ENCODE results near the gene KCNQ2. TPM values are rescaled to one million over a fixed set of nuclear protein-coding genes. Genes with fewer than 3 reads are reported as not detected.

The KCNQ2 gene
- total and polyA plus RNA-seq, 2 experiments from 2014 or later: 68.5 to 92.4 TPM

GRCh38 chr20:63366390-63367365 is 105.8 kb downstream of the KCNQ2 start:
- Histone ChIP-seq H3F3A (replicated peaks; ENCODE audit: low read depth) (no peaks in the 10 kb centered on the region), H3K36me3 (ENCODE audit: insufficient read depth) (no peaks in the 10 kb centered on the region), H2AFZ (no peak overlapping the region), H3K4me2 (no peak overlapping the region), H3K79me2 (replicated peaks; ENCODE audit: insufficient read depth) (no peaks in the 10 kb centered on the region), H3K27me3 (ENCODE audit: insufficient read depth) (peaks cover 9% of the 10 kb centered on the region; the same call in 1 of the 2 replicates), H4K20me1 (replicated peaks; ENCODE audit: insufficient read depth) (no peaks in the 10 kb centered on the region), H3K9me2 (ENCODE audit: insufficient read depth) (no peaks in the 10 kb centered on the region), H3K27ac (ENCODE audit: low read depth) (no peak overlapping the region), H3K4me3 (no peak overlapping the region), H3K4me1 (ENCODE audit: insufficient read depth) (no peaks in the 10 kb centered on the region)
- ATAC-seq (no peak), DNase-seq (ENCODE audit: low spot score) (no peak)
- no peaks in the 10 kb centered on the region; the same call in 2 of the 3 replicates for H3K36me3 Mint-ChIP-seq (ENCODE audit: low read depth)
- H3K27me3 Mint-ChIP-seq (ENCODE audit: insufficient read depth, low read depth, poor library complexity): peaks cover 18% of the 10 kb centered on the region
- no peak for TF ChIP-seq CTCF (conservative IDR thresholded peaks at IDR 0.05; ENCODE audit: low read depth in 2 of 2)
- no peak for TF ChIP-seq ZNF114 (CRISPR knock-in tag; IDR thresholded peaks at IDR 0.05)
- no peak for TF ChIP-seq REST (IDR thresholded peaks at IDR 0.05; ENCODE audit: unreplicated experiment)
- TF ChIP-seq CREB1 (CRISPR knock-in tag; IDR thresholded peaks at IDR 0.05; ENCODE audit: low read depth): no peak
- no peak for TF ChIP-seq EZH2 (IDR thresholded peaks at IDR 0.05; ENCODE audit: low read depth, unreplicated experiment)
- no peak for TF ChIP-seq STAT1 (IDR thresholded peaks at IDR 0.05; ENCODE audit: unreplicated experiment)
- no peak for TF ChIP-seq POLR2AphosphoS5 (IDR thresholded peaks at IDR 0.05; ENCODE audit: low read depth)
- no peak for TF ChIP-seq EZH2phosphoT487 (IDR thresholded peaks at IDR 0.05; ENCODE audit: unreplicated experiment)
- no peak for TF ChIP-seq ZNF462 (CRISPR knock-in tag; IDR thresholded peaks at IDR 0.05)
- TF ChIP-seq ZNF331 (CRISPR knock-in tag; IDR thresholded peaks at IDR 0.05; ENCODE audit: low read depth): no peak
- TF ChIP-seq NANOG (IDR thresholded peaks at IDR 0.05; ENCODE audit: borderline replicate concordance): no peak
- no peak overlapping the region; the same call in 2 of the 3 replicates for H3K4me3 Mint-ChIP-seq
- no peak overlapping the region for H3K27ac Mint-ChIP-seq
- peaks cover 23% of the 10 kb centered on the region for H3K4me1 Mint-ChIP-seq
- no peaks in the 10 kb centered on the region for H3K9me3 Mint-ChIP-seq

Measured in GM23338 (cell line).